H7 (cell line): ENCODE data around the gene PRKCD. TPM values are rescaled to one million over a fixed set of nuclear protein-coding genes. Genes with fewer than 3 reads are reported as not detected.
A peak's percentile ranks its signal among the peaks of the same experiment; 100 is the strongest.

Experiments
- DNase-seq: peaks from one replicate; pipeline ENCODE4 v3.0.0; 2012
- H3K27me3 ChIP-seq: 2 replicates; pipeline ENCODE4 v1.6.0; 2011; ENCODE audit warnings: mild to moderate bottlenecking, low read length; ENCODE audit not compliant: control insufficient read depth, insufficient read depth
- H3K36me3 ChIP-seq: replicated peaks from 2 replicates; pipeline ENCODE4 v1.5.1; 2011; ENCODE audit warnings: low read length; ENCODE audit not compliant: control insufficient read depth, insufficient read depth
- H3K4me3 ChIP-seq: 2 replicates; pipeline ENCODE4 v1.5.1; 2011; ENCODE audit warnings: low read depth, mild to moderate bottlenecking, control low read depth, low read length, moderate library complexity; ENCODE audit not compliant: insufficient read depth
- total RNA-seq: library from RNA; depleted of rRNA; stranded (reverse); fragments of >200 nt; shearing (Covaris generic); gene quantifications from 2 replicates; pipeline ENCODE4 v1.2.3, GENCODE V29; 2014

PRKCD gene
- total RNA-seq, 1 experiment from 2014 or later: 2.9 TPM

- peak; percentile 93 for DNase-seq
- Histone ChIP-seq H3K36me3 (peaks cover 3% of the 10 kb centered on the region), H3K27me3 (no peaks in the 10 kb centered on the region), H3K4me3 (peak within 1 kb of the TSS; percentile 87)
These were observed 30.6 kb upstream of the PRKCD start, which contains the start of gene RFT1 for GRCh38 chr3:53130179-53131061. RFT1 (minus strand) TSS chr3:53130435; CDS start chr3:53130400, 35 bp downstream.

GRCh38 chr3:53131096-53131495 is 29.9 kb upstream of the PRKCD start:
- Histone ChIP-seq H3K36me3 (no peaks in the 10 kb centered on the region), H3K4me3 (no peak overlapping the region; the same call in 1 of the 2 replicates), H3K27me3 (no peaks in the 10 kb centered on the region)
- DNase-seq: peak; percentile 6

GRCh38 chr3:53132347-53132746 is 28.7 kb upstream of the PRKCD start:
- H3K4me3 ChIP-seq: no peak overlapping the region
- DNase-seq: no peak
- H3K27me3 ChIP-seq: no peaks in the 10 kb centered on the region
- no peaks in the 10 kb centered on the region for H3K36me3 ChIP-seq

- Histone ChIP-seq H3K4me3 (no peak overlapping the region), H3K36me3 (no peaks in the 10 kb centered on the region), H3K27me3 (no peaks in the 10 kb centered on the region)
- peak; percentile 92 for DNase-seq
These were observed 26.3 kb upstream of the PRKCD start for GRCh38 chr3:53134631-53135232.

- no peaks in the 10 kb centered on the region for H3K36me3 ChIP-seq
- H3K27me3 ChIP-seq: no peaks in the 10 kb centered on the region
- no peak for DNase-seq
- H3K4me3 ChIP-seq: no peak overlapping the region
These were observed 23.8 kb upstream of the PRKCD start for GRCh38 chr3:53137221-53137620.

GRCh38 chr3:53137835-53138446 is 23.1 kb upstream of the PRKCD start:
- no peak overlapping the region for H3K4me3 ChIP-seq
- peak; percentile 11 for DNase-seq
- no peaks in the 10 kb centered on the region for H3K27me3 ChIP-seq
- H3K36me3 ChIP-seq: no peaks in the 10 kb centered on the region

- Histone ChIP-seq H3K36me3 (no peaks in the 10 kb centered on the region), H3K27me3 (no peaks in the 10 kb centered on the region), H3K4me3 (no peak overlapping the region)
- peak; percentile 10 for DNase-seq
These were observed 20.8 kb upstream of the PRKCD start for GRCh38 chr3:53139906-53140846.

- H3K36me3 ChIP-seq: no peaks in the 10 kb centered on the region
- no peaks in the 10 kb centered on the region for H3K27me3 ChIP-seq
- H3K4me3 ChIP-seq: no peak overlapping the region
- peak; percentile 7 for DNase-seq
These were observed 19.9 kb upstream of the PRKCD start for GRCh38 chr3:53140847-53141845.

GRCh38 chr3:53142986-53143385 is 18.0 kb upstream of the PRKCD start:
- no peak overlapping the region for H3K4me3 ChIP-seq
- peak; percentile 25 for DNase-seq
- no peaks in the 10 kb centered on the region for H3K36me3 ChIP-seq
- no peaks in the 10 kb centered on the region for H3K27me3 ChIP-seq

- Histone ChIP-seq H3K4me3 (no peak overlapping the region), H3K36me3 (no peaks in the 10 kb centered on the region), H3K27me3 (no peaks in the 10 kb centered on the region)
- DNase-seq: no peak
These were observed 16.6 kb upstream of the PRKCD start for GRCh38 chr3:53144446-53144845.

GRCh38 chr3:53144862-53145712 is 15.9 kb upstream of the PRKCD start:
- Histone ChIP-seq H3K27me3 (no peaks in the 10 kb centered on the region), H3K36me3 (no peaks in the 10 kb centered on the region), H3K4me3 (no peak overlapping the region)
- peak; percentile 10 for DNase-seq

GRCh38 chr3:53145713-53146080 is 15.3 kb upstream of the PRKCD start:
- DNase-seq: peak; percentile 9
- Histone ChIP-seq H3K4me3 (no peak overlapping the region), H3K27me3 (no peaks in the 10 kb centered on the region), H3K36me3 (no peaks in the 10 kb centered on the region)
